Stimulated activated CD4-positive, alpha-beta T cell treated with anti-CD3 and anti-CD28 coated beads, TNF-alpha, amount 100 ng/mL, for 24 hours (primary cell): ENCODE data around the gene NPAS3.

Source experiments
- DNase-seq, 3 experiments: peaks; one replicate each; pipeline ENCODE4 v3.0.0-alpha.2; 2020; ENCODE audit warnings: low read depth in 3 of 3

NPAS3 gene

DNA sequence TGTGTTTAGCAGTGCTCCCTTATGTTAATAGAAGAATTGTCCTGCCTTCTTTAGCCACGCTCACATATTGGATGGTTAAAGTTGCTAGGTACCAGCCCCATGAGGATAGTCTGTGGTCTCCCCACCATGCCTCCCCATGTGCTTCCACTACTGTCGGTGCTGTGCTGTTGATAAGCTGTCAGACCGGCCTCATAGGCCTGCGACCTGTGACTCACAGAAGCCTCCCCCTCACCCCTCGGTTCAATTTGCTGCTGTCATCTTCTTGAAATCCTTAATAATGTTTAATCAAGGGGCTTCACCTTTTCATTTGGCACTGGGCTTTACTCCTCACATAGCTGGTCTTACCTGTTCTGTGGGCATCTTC, 227.2 kb downstream of the NPAS3 start:
- DNase-seq, result no peak

DNA sequence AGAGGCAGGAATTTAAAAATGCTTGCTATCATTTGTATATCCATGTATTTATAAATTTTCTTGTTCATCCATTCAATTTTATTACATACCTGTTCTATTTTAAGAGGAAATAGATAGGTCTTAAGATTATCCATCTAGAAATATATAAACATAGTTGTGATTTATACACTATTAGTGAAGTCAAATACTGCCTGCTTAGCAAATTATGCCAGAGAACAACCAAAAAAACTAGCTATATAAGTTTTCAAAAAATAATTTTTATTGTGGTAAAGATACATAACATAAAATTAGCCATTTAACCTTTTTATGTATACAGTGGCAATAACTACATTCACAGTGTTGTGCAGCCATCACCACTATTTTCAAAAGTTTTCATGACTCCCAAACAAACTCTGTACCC, 237.3 kb downstream of the NPAS3 start:
- DNase-seq, result no peak

DNA sequence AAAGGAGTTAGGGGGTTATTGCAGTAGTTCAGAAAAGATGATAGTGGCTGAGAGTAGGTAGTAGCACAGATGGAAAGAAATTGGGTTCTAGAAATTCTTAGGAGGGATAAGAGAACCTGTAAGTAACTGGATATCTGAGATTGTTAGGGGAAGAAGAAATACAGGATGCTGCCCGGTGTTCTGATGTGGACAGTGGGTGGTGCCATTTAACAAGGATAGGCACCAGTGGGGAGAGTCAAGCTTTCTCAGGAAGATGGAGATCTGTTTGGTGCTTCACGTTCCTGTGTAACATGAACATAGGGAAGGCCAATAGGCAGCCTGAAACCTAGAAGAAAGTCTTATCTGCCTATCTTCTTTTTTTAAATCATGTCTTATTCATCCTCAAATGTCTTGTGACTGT, 245.9 kb downstream of the NPAS3 start:
- DNase-seq, result no peak

DNA sequence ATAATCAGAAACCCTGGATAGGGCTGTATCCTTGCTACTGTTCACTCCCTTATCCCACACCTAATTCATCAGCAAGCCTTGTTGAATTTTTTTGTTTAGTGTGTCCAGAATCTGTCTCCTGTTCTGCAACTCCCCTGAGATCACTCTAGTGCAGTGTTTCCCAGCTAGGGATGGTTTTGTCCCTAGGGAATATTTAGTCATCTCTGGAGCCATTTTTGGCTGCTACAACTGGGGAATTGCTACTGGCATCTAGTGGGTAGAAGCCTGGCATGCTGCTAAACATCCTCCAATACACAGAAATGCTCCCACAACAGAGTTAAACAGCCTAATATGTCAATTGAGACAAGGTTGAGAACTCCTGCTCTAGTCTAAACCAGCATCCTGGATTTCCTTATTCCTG, 248.0 kb downstream of the NPAS3 start:
- DNase-seq, result no peak

DNA sequence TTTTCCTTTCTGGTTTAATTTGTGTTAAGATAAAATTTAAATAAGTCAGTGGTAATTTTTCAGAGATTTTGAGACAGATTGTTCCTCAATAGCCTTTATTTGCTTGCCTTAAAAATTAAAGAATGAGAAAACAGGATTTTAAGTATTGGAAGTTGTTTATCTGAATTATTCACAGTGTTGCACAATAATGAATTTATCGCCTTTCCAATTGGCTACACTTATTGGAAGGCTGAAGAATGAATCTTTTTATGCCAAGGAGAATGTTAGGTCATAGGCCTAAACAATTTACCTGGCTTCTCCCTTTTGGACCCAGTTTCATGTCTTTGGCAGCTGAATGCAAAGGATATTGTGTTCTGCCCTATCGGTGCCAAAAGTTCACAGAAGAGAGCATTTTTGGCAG, 250.2 kb downstream of the NPAS3 start:
- no peak for DNase-seq

DNA sequence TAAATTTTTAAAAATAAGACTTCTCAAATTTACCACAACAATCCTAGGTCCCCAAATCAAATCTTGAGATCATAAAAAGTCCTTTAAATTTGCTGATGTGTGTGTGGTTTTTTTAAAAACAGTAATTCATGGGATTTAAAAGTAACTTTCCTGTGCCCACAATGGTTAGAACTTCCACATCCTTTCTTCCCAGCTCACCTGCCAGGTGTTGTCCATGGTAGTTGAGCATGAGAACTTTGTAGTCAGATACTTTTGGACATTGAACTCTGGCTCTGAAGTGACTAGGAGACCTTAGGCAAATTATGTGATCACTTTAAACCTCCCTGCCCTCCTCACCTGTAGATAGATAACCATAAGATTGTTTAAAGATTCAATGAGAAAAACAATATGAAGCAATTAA, 253.2 kb downstream of the NPAS3 start:
- no peak for DNase-seq

DNA sequence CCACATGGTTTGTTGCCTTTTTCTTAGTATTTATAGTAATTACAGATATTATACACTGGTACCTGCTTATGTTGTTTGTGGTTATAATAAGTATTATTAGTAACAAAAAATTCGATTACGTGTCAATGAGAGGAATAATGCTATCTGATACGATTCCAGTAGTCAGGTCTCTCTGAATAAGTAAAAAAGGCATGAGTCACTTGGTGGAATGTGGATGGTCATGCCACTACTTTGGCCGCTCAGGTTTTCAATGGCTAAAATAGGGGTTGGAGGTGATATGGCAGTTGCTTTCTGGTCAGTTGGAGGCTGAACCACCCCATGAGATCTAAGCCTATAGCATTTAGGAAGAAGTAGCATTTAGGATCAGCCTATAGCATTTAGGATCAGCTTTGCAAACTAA, 255.9 kb downstream of the NPAS3 start:
- no peak for DNase-seq

DNA sequence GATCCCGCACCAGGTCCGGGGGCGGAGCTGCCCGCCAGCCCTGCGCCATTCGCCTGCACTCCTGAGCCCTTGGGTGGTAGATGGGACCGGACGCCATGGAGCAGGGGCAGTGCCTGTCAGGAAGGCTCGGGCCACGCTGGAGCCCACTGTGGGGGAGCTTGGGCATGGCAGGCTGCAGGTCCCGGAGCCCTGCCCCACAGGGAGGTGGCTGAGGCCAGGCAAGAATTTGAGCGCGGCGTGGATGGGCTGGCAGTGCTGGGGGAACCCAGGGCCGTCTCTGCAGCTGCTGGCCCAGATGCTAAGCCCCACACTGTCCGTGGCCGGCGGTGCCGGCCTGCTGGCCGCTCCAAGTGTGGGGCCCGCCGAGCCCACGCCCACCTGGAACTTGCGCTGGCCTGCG, 260.0 kb downstream of the NPAS3 start:
- DNase-seq, result no peak

DNA sequence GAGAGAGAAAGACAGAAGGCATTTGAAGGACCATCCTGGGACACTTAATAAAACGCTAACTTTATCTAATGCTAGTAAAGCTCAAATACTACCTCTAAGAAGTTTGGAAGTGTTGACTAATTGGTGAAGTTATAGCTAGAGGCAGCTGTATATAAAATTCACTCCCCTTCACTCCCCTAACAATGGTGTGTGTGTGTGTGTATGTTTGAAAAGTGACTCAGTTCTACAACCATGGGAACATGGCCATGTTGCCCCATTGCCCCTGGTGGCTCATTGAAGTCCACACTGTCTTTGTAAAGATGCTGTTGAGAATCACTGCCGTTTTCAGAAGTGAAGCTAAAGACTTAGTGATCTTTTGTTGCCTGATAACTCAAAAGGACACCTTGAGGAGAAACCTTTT, 262.4 kb downstream of the NPAS3 start:
- DNase-seq, result no peak

DNA sequence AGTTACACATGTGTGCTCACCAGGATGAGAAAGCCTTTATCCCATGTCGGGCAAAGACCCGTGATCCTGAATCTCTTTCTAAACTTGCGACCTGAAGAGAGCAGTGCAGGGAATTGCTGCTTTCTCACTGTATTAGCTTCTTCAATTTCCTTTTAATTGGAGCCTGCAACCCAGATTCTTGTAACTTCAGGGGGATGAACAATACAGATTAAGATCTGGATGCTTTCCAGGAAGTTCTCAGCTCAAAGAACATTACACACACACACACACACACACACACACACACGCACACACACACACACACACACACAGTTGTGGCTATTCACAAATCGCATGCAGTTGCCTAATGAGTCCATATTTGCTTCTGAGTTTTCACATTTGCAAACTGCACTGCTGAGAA, 268.3 kb downstream of the NPAS3 start:
- no peak for DNase-seq

DNA sequence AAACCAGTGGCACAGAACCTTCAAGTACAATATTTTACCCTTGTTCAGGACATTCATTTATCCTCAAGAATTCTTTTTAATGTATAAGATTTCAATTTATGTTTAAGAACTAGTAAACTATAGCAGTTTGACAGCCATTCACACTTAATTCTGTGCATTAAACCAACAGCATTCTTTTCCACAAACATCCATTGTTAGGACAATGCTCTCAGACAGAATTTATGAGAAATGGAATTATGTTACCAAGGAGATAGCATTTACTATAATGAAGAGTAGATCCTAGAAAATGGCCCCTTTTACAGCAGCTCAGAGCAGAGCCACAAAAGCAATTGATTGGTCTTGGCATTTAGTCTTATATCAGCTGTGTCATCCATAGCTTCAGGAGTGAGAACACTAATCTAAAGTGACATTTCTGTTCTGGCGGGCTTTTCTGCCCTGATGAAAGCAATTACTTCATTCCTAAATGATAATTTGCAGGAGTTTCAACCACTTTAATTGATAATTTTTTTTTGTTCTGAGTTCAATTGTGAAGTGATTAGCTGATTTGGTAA, 268.9 kb downstream of the NPAS3 start:
- DNase-seq, result no peak

DNA sequence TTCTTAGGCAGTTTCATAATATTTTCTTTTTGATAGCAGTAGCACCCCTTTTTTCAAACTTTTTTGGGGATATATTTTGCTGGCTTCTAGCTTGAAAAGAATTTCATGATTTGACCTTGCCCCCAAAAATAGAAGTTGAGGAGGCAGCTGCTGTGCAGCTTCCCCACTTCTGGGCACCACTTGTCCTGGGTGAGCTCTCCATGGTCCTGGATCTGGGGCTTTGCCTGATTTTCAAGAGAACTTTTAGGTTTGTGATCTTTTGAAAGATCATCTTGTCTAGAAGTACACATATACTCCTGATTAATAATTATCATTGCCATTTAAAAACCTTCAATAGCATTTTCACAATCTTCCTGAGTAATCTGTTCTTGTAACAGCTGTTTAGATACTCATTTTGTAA, 271.6 kb downstream of the NPAS3 start:
- DNase-seq, result no peak

DNA sequence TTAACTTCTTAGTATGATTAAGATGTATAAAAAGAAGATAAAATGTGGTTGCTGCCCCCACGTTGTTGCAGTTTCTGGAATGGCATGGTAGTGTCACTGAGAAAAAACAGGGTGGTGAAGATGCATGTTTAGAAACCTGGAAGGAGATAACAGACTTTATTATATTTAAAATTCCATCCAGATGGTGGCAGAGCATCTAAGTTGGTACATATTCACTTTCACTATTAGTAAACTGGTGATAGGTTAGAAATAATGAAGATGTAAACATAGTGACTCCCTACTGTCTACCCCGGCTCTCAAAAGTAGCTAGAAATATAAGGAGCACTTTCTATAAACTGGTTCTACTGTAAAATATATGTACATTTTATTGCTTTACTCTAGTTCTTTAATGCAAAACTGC, 279.3 kb downstream of the NPAS3 start:
- no peak for DNase-seq

DNA sequence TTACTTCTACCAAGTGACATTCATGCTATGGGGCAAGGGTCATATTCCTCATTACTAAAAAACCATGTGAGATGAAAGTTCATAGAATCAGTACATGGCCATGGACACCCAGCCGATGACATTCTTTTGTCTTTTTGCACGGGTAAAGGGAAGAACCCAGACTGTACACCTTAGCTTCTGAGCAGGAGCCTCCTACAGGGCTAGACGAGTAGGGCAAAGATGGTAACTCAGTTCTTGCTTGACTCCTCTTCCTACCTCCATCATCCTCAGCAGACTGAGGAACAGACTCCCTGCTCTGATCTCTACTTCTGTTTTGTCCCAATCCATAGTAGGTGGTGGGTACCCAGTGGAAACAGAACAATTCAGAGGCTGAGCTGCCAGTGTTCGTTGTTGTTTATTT, 281.3 kb downstream of the NPAS3 start:
- DNase-seq, result no peak

DNA sequence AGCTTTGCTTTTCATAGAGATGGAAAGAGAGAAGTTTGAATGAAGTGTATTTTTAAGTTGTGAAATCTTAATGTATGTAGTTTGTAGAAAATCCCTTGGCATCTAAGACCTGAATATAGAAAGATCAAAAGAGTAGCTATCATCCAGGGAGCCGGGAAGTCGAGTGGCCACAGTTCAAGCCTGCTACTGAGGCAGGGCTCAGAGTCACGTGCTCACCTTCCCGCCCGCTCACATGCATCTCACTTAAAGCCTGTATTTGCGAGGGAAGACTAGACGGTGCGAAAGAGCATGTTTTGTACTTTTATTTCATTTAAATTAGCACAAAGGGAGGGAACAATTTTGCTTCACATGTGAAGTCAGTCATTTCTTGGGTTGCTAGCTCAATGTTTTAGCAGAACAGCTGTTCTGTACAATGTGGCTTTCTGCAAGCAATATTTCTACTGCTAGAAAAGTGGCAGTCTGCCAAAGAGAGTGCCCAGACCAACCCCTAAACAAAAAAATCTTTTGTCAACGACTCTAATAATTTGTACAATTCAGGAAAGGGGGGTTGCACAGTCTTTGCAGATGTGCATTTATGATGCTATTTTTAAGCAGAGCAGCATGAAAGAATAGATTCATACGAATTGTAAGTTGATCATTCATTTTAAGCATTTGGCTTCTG, 290.7 kb downstream of the NPAS3 start:
- no peak for DNase-seq

DNA sequence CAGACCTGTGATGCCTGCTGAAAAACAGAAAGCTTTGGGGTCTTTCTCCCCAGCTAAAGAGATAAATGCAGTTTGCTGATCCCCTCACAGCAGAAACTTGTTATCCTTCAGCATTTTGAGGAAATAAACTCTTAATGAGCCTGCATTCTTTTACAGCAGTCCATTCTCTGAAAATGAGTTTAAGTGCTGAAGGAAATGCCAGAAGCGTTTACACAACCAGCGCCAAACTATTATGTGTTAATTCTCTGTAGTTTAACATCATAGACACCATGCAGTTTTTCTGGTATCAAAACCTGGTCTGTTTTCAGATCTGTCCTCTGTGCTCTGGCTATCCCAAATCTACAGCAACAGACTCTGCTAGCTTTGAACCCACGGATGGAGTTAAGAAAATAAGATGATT, 291.3 kb downstream of the NPAS3 start:
- DNase-seq, result no peak

DNA sequence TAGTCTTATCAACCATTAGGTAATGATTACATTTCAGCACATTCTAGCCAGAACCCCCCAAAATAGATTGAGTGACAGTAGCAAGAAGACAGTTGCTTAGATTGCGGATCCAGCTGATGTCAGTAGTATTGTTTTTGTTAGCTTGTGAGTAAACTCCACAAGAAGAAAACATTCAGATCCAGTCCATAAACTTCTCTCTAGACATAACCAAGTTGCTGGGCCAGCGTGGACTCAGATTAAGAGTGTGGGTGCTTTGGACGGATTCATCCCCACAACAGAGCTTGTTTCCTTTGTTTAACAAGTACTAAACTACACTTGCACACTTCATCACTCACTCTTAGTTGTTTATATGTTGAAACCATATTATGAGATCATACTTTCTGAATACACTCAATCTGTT, 293.4 kb downstream of the NPAS3 start:
- no peak for DNase-seq

DNA sequence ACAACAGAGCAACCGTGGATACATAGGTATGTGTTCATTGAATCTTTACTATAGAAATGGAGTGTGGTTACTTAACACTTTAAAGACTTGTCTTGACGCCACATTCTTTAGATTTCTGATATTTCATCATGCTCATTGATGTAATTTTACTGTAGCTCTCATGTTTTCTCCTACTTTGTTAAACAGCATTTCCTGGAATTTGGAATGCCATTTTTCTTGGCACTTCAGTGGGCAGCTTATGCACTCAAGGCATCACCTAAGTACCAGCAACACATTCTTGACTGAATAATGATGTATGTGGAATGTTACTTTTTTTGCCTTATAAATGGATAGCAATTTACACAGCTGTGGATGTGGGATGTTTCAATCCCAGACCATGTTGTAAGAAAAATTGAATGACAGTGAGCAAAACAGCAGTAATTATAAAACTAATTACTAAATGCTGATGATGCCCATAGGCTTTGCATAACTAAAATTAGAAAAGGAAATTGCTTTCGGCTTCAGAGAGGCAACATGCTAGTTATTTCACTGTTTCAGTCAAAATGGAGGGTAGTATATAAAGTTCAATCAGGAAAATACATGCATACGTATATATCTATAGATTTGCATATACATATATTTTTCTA, 298.5 kb downstream of the NPAS3 start:
- no peak for DNase-seq

DNA sequence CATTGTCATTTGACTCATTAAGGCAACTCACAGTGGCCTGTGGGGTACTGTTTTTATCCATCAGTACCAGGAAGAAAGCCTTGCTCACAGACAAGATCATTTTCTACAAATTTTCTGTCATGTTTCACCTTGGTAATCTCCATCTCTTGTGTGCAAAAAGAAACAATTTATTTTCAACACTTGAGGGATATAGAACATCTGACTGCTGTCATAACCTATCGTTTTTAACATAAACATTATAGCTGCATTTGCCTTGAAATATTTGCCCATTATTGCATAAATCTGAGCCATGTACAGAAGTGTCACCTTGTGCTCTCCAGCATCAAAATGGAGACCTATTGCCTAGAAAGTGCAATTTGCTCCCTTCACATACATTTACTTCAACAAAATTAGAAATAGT, 300.8 kb downstream of the NPAS3 start:
- no peak for DNase-seq

DNA sequence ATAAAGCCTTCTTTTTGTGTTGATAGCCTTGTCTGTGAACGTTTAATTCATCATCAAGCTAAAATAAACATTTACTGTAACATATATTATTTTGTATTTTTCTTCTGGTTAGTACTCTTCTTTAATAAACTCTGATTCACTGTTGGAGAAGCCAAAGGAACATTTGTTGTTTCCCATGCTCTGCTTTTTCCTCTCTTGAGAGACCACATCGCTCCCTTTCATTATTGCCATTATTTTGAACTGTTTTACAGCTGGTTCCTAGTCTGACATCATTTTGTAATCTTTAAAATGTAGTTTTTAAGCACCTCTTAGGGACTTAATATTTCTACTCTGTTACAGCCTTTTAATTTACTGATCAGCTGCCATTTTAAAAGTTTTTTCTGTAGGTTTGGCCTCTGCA, 301.8 kb downstream of the NPAS3 start:
- no peak for DNase-seq

DNA sequence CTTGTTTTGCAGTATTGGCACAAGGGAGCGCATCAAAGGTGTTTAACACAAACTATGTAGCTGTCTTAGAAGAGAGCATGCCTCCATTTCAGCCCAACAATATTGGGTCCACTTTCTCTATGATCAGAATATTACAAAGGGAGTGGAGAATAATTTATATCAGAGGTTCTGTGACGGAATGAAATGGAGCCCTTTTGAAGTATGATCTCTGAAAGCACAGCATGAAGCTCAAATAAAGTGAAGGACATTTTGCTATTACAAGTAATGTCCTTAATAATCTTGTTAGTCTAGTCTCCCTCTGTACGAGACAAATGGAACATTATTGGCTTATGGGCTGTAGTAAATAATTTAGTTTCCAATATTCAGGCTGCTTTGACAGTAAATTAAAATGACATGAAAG, 302.7 kb downstream of the NPAS3 start:
- no peak for DNase-seq

DNA sequence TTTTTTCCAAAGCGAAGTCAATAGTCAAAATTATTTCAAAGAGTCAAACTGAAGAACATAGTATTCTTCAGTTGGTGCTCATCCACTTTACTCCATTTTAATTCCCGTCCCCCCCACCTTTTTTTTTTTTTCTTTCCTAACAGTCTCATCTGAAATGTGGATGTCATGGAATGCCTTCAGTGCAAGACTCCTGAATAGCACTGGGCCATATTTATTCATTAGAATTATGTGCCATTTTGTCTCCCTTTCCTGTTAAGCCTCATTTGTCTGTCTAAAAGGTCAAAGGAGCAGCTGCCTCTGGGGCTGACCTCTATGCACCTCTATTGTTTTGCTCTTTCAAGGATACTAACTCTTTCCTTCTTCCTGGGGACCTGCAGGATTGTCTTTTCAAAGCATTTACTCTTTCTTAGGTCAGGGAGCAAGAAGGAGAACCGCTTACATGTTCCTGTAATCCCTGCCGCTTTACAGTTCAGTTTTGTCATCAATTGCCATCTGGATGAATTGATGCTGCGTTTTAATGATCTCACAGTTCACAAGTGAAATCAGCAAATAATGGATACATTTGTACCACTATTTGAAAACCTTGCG, 310.6 kb downstream of the NPAS3 start:
- no peak for DNase-seq

DNA sequence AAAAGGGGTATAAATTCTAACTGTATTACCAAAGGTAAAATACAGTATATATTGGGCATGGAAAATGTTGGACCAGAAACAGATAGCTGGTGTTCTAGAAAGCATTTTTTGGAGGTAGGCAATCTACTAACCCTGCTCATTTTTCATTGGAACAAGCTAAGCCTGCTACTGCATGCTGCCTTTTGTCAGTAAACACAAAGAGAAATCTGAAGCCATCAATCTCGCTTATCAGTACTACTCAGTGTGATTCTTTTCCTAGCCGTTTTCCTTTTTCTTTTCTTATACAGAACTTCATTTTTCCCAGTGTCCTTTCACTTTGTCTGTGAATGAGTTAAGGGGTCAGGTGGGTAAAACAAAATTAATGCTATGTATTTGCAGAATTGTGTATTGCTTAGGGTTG, 312.3 kb downstream of the NPAS3 start:
- no peak for DNase-seq

DNA sequence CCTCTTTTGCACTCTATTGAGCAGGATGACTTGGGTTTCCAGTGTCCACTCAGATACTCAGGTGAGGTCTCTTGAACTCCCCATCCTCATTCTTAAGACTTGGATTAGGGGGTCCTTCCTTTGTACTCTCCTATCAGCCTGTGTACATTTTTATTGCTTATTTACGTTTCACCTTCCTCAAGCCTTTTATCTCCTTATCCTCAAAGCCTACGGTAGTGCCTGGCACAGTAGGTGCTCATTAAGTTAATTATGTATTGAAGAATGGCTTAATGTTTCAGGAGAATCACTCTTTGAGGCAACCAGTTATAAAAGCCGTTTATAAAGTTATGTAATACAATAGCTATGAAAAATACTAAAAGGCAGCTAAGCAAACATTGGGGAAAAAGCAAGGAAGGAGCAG, 315.7 kb downstream of the NPAS3 start:
- DNase-seq, result no peak
